A549 (cell line): Measurements from ENCODE around the gene RAD51B. TPM values are rescaled to one million over a fixed set of nuclear protein-coding genes. Genes with fewer than 3 reads are reported as not detected.
A peak's percentile ranks its signal among the peaks of the same experiment; 100 is the strongest.

ENCODE experiments used
- ATAC-seq, 2 experiments: fragments of 200-7000 bp in 1 of 2; fragments of >200 bp in 1 of 2; cut with Nextera tagmentation in 1 of 2; cut with Tn5 transposase in 1 of 2; 3 replicates each; pipeline versions ENCODE4 v1.8.0 to v1.9.1; 2018 to 2020; ENCODE audit warnings: mild to moderate bottlenecking in 1 of 2, moderate library complexity in 1 of 2
- CTCF ChIA-PET: fragments of 300-600 bp; sonication (Branson Sonifier 250); formaldehyde crosslinking; extraction: SDS; loops from one replicate; lab custom pipeline; 2021; ENCODE audit warnings: antibody characterized with exemption, inconsistent platforms; lab: Yijun Ruan, JAX
- POLR2A ChIA-PET: fragments of 350-600 bp; formaldehyde crosslinking; extraction: SDS; loops from one replicate; lab custom pipeline; 2021; ENCODE audit warnings: antibody characterized with exemption, inconsistent platforms; lab: Yijun Ruan, JAX
- DNase-seq, 2 experiments: peaks; one replicate each; pipeline versions ENCODE4 v3.0.0 to v3.0.0-alpha.2; 2011 to 2016; ENCODE audit warnings: low read depth in 1 of 2, low spot score in 1 of 2
- FAIRE-seq: peaks from 2 replicates; lab custom pipeline; 2011; peaks lifted over from hg19 to GRCh38; lab: Jason Lieb, UNC
- H3K27ac ChIP-seq, 2 experiments: fragments of >200 bp; sonication (Bioruptor Twin); formaldehyde crosslinking; 3 replicates each; pipeline ENCODE4 v1.5.1; 2016 to 2017
- H3K4me1 ChIP-seq: fragments of >200 bp; sonication (Bioruptor Twin); formaldehyde crosslinking; 3 replicates; pipeline ENCODE4 v1.6.1; 2016
- H3K4me2 ChIP-seq: fragments of >200 bp; sonication (Bioruptor Twin); formaldehyde crosslinking; 3 replicates; pipeline ENCODE4 v1.6.1; 2016
- H3K4me3 ChIP-seq: fragments of >200 bp; sonication (Bioruptor Twin); formaldehyde crosslinking; 3 replicates; pipeline ENCODE4 v1.5.1; 2016
- H3K9me3 ChIP-seq: fragments of >200 bp; sonication (Bioruptor Twin); formaldehyde crosslinking; 3 replicates; pipeline ENCODE4 v1.6.1; 2016
- BHLHE40 ChIP-seq: IDR thresholded peaks from 2 replicates; pipeline ENCODE4 v1.6.1; 2012; ENCODE audit warnings: low read depth, low read length, inconsistent platforms
- CBX2 ChIP-seq: fragments of 200-600 bp; sonication (generic); IDR thresholded peaks from 2 replicates; pipeline ENCODE4 v1.6.1; 2016; ENCODE audit warnings: low read depth, mild to moderate bottlenecking, borderline replicate concordance
- CEBPB ChIP-seq, 2 experiments: fragments of >200 bp in 1 of 2; sonication (Bioruptor Twin) in 1 of 2; formaldehyde crosslinking in 1 of 2; IDR thresholded peaks; 2 replicates each; pipeline ENCODE4 v1.6.1; 2012 to 2016
- CHD2 ChIP-seq: fragments of 150-350 bp; IDR thresholded peaks from 2 replicates; pipeline ENCODE4 v1.6.1; 2014; ENCODE audit warnings: low read length; ENCODE audit not compliant: partially characterized antibody
- CTCF ChIP-seq: fragments of >200 bp; sonication (Bioruptor Twin); formaldehyde crosslinking; IDR thresholded peaks from 3 replicates; pipeline ENCODE4 v1.5.1; 2016
- EHF ChIP-seq: fragments of 250-450 bp; sonication (Bioruptor Pico); IDR thresholded peaks from 2 replicates; pipeline ENCODE4 v1.5.0; 2020; ENCODE audit warnings: mild to moderate bottlenecking
- EP300 ChIP-seq, 2 experiments: fragments of >200 bp; sonication (Bioruptor Twin); formaldehyde crosslinking; IDR thresholded peaks; 2 replicates in 1 of 2; 3 replicates in 1 of 2; pipeline ENCODE4 v1.6.1; 2016 to 2017
- HDAC2 ChIP-seq: fragments of 200-600 bp; sonication (generic); IDR thresholded peaks from 2 replicates; pipeline ENCODE4 v1.6.1; 2016
- HES2 ChIP-seq: fragments of >200 bp; sonication (Bioruptor Twin); formaldehyde crosslinking; IDR thresholded peaks from 2 replicates; pipeline ENCODE4 v1.6.1; 2016
- HOXA7 ChIP-seq: fragments of 250-450 bp; sonication (Bioruptor Pico); IDR thresholded peaks from 2 replicates; pipeline ENCODE4 v1.5.0; 2020; ENCODE audit warnings: mild to moderate bottlenecking, moderate library complexity
- HOXB5 ChIP-seq: fragments of 250-450 bp; sonication (Bioruptor Pico); IDR thresholded peaks from 2 replicates; pipeline ENCODE4 v1.5.0; 2020; ENCODE audit warnings: mild to moderate bottlenecking, moderate library complexity
- KDM1A ChIP-seq: fragments of 200-600 bp; sonication (generic); IDR thresholded peaks from 2 replicates; pipeline ENCODE4 v1.6.1; 2016; ENCODE audit warnings: low read depth, mild to moderate bottlenecking
- KDM5A ChIP-seq: fragments of 200-600 bp; sonication (generic); IDR thresholded peaks from 2 replicates; pipeline ENCODE4 v1.6.1; 2016; ENCODE audit warnings: antibody characterized with exemption, mild to moderate bottlenecking
- MAFK ChIP-seq: fragments of 450-650 bp; IDR thresholded peaks from 2 replicates; pipeline ENCODE4 v1.6.1; 2014; ENCODE audit not compliant: partially characterized antibody
- NPAS2 ChIP-seq: fragments of 250-450 bp; sonication (Bioruptor Pico); IDR thresholded peaks from 2 replicates; pipeline ENCODE4 v1.8.0; 2022; ENCODE audit warnings: mild to moderate bottlenecking, moderate library complexity, borderline replicate concordance
- NR3C1 ChIP-seq: fragments of >200 bp; sonication (Bioruptor Twin); formaldehyde crosslinking; IDR thresholded peaks from 3 replicates; pipeline ENCODE4 v1.6.1; 2017
- PHF8 ChIP-seq: fragments of 200-600 bp; sonication (generic); IDR thresholded peaks from 2 replicates; pipeline ENCODE4 v1.6.1; 2016; ENCODE audit warnings: low read depth, mild to moderate bottlenecking, antibody characterized with exemption, moderate library complexity, borderline replicate concordance
- POLR2A ChIP-seq: IDR thresholded peaks from 2 replicates; pipeline ENCODE4 v1.6.1; 2012; ENCODE audit warnings: mild to moderate bottlenecking, low read length
- REST ChIP-seq: fragments of 200-600 bp; sonication (generic); IDR thresholded peaks from 2 replicates; pipeline ENCODE4 v1.6.1; 2016; ENCODE audit warnings: antibody characterized with exemption, mild to moderate bottlenecking, moderate library complexity
- ZC3H11A ChIP-seq: fragments of 450-650 bp; IDR thresholded peaks from 2 replicates; pipeline ENCODE4 v1.6.1; 2014; ENCODE audit warnings: antibody characterized with exemption, mild to moderate bottlenecking
- ZNF302 ChIP-seq: fragments of 250-450 bp; sonication (Bioruptor Pico); IDR thresholded peaks from 2 replicates; pipeline ENCODE4 v1.9.0; 2021; ENCODE audit warnings: inconsistent platforms, mild to moderate bottlenecking, moderate library complexity
- WGBS: methylation state at CpG from one replicate; pipeline ENCODE4 v1.1.6; 2017; ENCODE audit errors: missing lambda C conversion rate; 5-methylcytosine and 5-hydroxymethylcytosine counted together
- polyA plus RNA-seq, 4 experiments: library from polyadenylated mRNA; depleted of rRNA in 3 of 4; stranded (reverse); fragments of >200 nt; fragmentation: RNase III in 1 of 4; extraction: RNeasy Plus Mini Kit Qiagen cat#74134 plus additional on column Dnase treatment in 1 of 4; gene quantifications; 2 replicates in 3 of 4; 3 replicates in 1 of 4; pipeline ENCODE4 v1.2.3, GENCODE V29; 2011 to 2017
- TF ChIP-seq, protein P1 (sequence below): fragments of 450-650 bp; IDR thresholded peaks from 2 replicates; pipeline ENCODE4 v1.6.1; 2014; ENCODE audit warnings: antibody characterized with exemption

The RAD51B gene
- polyA plus RNA-seq, 2 of the 4 experiments (the other 2 are of a cell fraction) = 7.2 to 10.8 TPM

- TF ChIP-seq CHD2 (no peak), MAFK (no peak), CEBPB (IDR thresholded peaks at IDR 0.05) (peak in 1 of 2 experiments; percentile 40; a peak in 1 of 4 replicates), HOXA7 (CRISPR knock-in tag) (0 out of 2 replicates have a peak, but pooled peaks have one; percentile 10), POLR2A (no peak), NR3C1 (no peak)
- H3K4me2 ChIP-seq = peak overlapping the region; percentile 25
- H3K4me3 ChIP-seq = no peak overlapping the region
- peaks cover 56% of the 10 kb centered on the region for H3K4me1 ChIP-seq
- peaks cover 39% of the 10 kb centered on the region for H3K9me3 ChIP-seq
- no peak for DNase-seq
- peak in 1 of 2 experiments; percentile 8; a peak in 1 of 6 replicates for ATAC-seq
- peak overlapping the region; percentile 88 to 98 for H3K27ac ChIP-seq
- peak; percentile 49 for FAIRE-seq
- POLR2A ChIA-PET = interaction anchor here (0.7 to 1.4 kb wide), 6 partner anchors 9 to 646 kb away, joined by 3 to 9 read pairs (median 4); partner anchors contain the start of gene ZFP36L1
- CTCF ChIA-PET = interaction anchor here (1.2 kb wide), 1 partner anchor 264 kb away, joined by 3 read pairs; no protein-coding TSS in a partner anchor
Measured at GRCh38 chr14:68147303-68147702, 327.7 kb downstream of the RAD51B start.

DNA sequence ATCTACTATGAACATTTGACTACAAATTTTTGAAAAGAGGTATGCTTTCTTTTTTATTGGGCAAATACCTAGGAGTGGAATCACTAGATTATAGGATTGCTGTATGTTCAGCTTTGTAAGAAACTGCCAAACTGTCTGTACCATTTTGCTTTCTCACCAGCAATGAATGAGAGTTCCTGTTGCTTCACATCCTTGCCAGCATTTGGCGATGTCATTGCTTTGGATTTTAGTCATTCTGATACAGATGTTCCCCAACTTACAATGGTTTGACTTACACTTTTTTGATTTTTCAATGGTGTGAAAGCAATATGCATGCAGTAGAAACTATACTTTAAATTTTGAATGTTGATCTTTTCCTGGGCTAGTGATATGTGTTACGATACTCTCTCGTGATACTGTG lies 328.7 kb downstream of the RAD51B start:
- ChIA-PET CTCF (interaction anchor here (1.2 kb wide), 1 partner anchor 265 kb away, joined by 3 read pairs; no protein-coding TSS in a partner anchor), POLR2A (interaction anchor here (1.4 kb wide), 1 partner anchor 43 kb away, joined by 6 read pairs; no protein-coding TSS in a partner anchor)
- ATAC-seq (no peak), FAIRE-seq (no peak), DNase-seq (no peak)
- no peak overlapping the region for H3K4me3 ChIP-seq
- peak overlapping the region; percentile 70 to 98 for H3K27ac ChIP-seq
- TF ChIP-seq HES2 (no peak), KDM5A (no peak), KDM1A (0 out of 2 replicates have a peak, but pooled peaks have one; percentile 13), BHLHE40 (no peak), ZC3H11A (no peak)
- H3K4me1 ChIP-seq = peaks cover 46% of the 10 kb centered on the region
- H3K9me3 ChIP-seq = peaks cover 46% of the 10 kb centered on the region
- WGBS = 90% methylated on average over 3 of the region's 3 CpGs
- no peak overlapping the region for H3K4me2 ChIP-seq

DNA sequence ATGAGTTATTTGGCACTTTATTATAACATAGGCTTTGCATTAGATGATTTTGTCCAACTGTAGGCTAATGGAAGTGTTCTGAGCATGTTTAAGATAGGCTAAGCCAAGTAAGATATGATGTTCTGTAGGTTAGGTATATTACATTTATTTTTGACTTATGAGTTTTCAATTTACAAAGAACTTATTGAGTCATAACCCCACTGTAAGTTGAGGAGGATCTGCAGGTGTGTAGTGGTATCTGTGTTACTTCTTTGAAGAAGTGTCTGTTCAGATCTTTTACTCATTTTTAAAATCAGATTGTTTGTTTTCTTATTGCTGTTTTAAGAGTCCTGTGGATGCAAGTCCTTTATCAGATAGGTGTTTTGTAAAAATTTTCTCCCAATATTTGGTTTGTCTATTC lies 329.2 kb downstream of the RAD51B start:
- DNase-seq (no peak), FAIRE-seq (peak; percentile 61), ATAC-seq (no peak)
- Histone ChIP-seq H3K4me1 (peaks cover 42% of the 10 kb centered on the region), H3K4me2 (no peak overlapping the region), H3K27ac (peak overlapping the region; percentile 70 to 98; a peak in 4 of 6 replicates), H3K9me3 (peaks cover 49% of the 10 kb centered on the region), H3K4me3 (no peak overlapping the region)
- CTCF ChIA-PET = no interaction called here
- TF ChIP-seq KDM1A (no peak), ZNF302 (CRISPR knock-in tag) (no peak), HOXB5 (CRISPR knock-in tag) (no peak), CTCF (no peak)
- POLR2A ChIA-PET = no interaction called here

DNA sequence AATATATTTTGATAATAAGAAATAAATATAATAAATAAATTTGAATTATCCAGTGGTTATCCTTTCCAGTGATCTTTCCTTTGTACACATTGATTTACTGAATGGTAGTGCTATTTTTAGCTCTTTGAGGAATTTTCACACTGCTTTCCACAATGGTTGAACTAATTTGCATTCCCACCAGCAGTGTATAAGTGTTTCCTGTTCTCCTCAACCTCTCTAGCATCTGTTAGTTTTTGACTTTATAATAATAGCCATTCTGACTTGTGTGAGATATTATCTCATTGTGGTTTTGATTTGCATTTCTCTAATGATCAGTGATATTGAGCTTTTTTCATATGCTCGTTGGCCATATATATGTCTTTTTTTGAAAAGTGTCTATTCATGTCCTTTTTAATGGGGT lies 333.7 kb downstream of the RAD51B start:
- no peak for FAIRE-seq
- Histone ChIP-seq H3K4me3 (no peak overlapping the region), H3K4me1 (peaks cover 14% of the 10 kb centered on the region), H3K4me2 (no peak overlapping the region), H3K27ac (no peak overlapping the region), H3K9me3 (peaks cover 51% of the 10 kb centered on the region)
- WGBS = 93% methylated on average over 1 of the region's 1 CpG
- ChIA-PET CTCF (interaction anchor here (0.7 kb wide), 1 partner anchor 28 kb away, joined by 3 read pairs; no protein-coding TSS in a partner anchor), POLR2A (no interaction called here)
- TF ChIP-seq EP300 (IDR thresholded peaks at IDR 0.05) = no peak
- no peak for ATAC-seq
- DNase-seq = no peak

DNA sequence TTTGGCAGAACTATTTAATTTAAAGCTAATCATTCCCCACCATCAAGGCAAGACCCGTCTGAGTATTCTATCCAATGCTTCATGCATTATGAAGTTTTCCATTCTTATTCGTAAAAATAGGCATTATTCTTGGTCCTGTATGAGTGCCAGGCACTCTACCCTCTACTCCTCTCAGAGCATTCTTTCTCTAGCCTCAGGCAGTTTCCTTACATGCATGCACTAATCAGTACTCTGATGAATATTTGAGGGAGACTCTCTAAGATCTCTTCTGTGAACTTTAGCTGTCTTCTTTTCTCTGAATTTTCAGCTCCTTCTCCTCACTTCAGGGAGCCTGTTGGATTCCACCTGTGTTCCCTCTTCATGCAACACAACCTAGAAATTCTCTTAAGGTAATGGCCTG lies 334.7 kb downstream of the RAD51B start:
- ChIA-PET CTCF (interaction anchor here (0.6 kb wide), 1 partner anchor 533 kb away, joined by 3 read pairs; no protein-coding TSS in a partner anchor), POLR2A (no interaction called here)
- no peak overlapping the region for H3K4me2 ChIP-seq
- peak overlapping the region in 1 of 2 experiments; percentile 55; a peak in 2 of 6 replicates for H3K27ac ChIP-seq
- peaks cover 42% of the 10 kb centered on the region for H3K9me3 ChIP-seq
- ATAC-seq (no peak), DNase-seq (no peak), FAIRE-seq (no peak)
- peaks cover 15% of the 10 kb centered on the region for H3K4me1 ChIP-seq
- 88% methylated on average over 2 of the region's 2 CpGs for WGBS
- no peak overlapping the region for H3K4me3 ChIP-seq
- TF ChIP-seq CBX2 = no peak
- no peak for TF ChIP-seq PHF8
- TF ChIP-seq, protein P1, sequence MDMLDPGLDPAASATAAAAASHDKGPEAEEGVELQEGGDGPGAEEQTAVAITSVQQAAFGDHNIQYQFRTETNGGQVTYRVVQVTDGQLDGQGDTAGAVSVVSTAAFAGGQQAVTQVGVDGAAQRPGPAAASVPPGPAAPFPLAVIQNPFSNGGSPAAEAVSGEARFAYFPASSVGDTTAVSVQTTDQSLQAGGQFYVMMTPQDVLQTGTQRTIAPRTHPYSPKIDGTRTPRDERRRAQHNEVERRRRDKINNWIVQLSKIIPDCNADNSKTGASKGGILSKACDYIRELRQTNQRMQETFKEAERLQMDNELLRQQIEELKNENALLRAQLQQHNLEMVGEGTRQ = no peak
- TF ChIP-seq EHF = no peak
- no peak for TF ChIP-seq HOXA7 (CRISPR knock-in tag)
- no peak for TF ChIP-seq HDAC2
- no peak for TF ChIP-seq REST
- no peak for TF ChIP-seq NPAS2 (CRISPR knock-in tag)
- TF ChIP-seq KDM5A = no peak
